Forelimb muscle (tissue), 1 donor: ENCODE measurements around the gene LRPPRC. TPM values are rescaled to one million over a fixed set of nuclear protein-coding genes. Genes with fewer than 3 reads are reported as not detected.

Source experiments
- DNase-seq: peaks from one replicate; pipeline ENCODE4 v3.0.0-alpha.2; 2013; ENCODE audit warnings: low read depth
- polyA plus RNA-seq: library from polyadenylated mRNA; unstranded; fragments of 120-200 nt; gene quantifications from one replicate; pipeline ENCODE4 v1.2.1, GENCODE V29; 2013; ENCODE audit not compliant: insufficient read length

Gene LRPPRC
- polyA plus RNA-seq, 1 donor: 83.5 TPM

DNA sequence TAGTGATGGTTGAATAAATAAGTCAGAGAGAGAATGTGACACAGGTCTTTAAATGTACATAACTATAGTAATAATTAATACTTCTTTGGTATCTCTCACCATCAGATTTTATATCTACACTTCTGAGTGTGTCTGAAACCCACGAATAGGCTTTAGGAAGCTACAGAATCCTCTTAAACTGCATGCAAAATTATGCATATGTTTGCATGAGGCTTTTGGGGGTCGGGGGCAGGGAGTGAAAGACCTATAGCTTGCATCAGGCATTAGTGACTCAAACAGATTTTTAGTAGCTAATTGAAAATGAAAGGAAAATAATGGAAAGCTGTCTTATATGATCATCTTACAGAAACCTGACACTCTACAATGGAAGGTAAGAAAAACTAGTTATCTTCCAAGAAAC, 14.9 kb downstream of the LRPPRC start:
- no peak for DNase-seq

- DNase-seq: no peak
These were observed 18.0 kb downstream of the LRPPRC start for GRCh38 chr2:43977677-43978375.

DNA sequence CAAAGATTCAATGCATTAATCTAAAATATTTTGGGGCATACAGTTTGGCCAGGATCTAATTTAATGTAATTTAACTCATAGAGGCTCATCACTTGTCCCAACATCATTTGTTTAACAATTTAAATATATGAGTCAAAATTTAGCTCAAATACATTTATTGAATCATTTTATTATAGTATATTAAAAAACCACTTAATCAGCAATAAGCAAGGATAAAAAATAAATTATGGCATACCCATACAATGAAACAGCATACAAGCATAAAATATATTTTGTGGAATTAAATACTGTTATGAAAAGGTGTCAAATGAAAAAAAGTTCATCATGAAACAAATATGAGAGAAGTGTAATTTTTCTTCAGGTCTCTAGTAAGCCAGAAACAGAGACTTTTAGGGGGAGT, 34.9 kb downstream of the LRPPRC start:
- no peak for DNase-seq

DNA sequence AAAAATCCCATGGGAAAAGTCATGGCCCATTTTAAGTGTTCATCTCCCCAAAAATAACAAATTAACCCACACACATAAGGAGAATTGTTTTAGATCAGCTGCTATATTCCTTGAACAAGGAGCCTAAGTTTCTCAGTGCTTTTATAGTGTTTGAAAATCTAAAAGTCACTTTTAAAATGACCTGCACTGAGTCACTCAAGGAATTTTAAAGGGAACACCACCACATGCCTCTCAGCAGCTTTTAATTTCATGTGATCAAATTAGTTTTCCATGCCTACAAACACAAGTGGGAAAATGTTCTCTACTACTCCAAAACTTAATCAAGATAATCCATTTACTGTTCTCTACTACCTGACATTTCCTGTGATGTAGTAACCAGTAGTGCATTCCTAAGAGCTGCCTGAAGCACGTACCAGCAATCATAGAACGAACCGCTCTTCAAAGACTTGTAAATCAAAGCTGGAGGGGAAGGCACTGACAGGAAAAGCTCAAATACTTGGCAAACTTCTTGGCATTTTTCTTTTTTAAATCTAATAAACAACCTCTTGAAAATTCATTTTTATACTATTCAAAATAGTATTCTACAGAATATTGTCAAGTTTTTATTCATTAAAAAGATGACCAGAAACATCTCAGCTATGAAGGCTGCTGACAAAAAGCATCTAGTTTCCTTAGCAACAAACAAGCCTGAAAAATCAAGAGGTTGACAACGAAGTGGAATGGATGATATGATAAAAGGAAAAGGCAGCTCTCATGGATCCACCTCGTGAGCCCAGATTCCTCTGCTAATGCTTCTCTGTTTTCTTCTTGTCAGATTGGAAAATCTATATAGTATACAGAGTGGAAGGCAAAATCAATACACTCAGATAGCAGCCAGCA, 37.2 kb downstream of the LRPPRC start:
- DNase-seq: no peak

DNA sequence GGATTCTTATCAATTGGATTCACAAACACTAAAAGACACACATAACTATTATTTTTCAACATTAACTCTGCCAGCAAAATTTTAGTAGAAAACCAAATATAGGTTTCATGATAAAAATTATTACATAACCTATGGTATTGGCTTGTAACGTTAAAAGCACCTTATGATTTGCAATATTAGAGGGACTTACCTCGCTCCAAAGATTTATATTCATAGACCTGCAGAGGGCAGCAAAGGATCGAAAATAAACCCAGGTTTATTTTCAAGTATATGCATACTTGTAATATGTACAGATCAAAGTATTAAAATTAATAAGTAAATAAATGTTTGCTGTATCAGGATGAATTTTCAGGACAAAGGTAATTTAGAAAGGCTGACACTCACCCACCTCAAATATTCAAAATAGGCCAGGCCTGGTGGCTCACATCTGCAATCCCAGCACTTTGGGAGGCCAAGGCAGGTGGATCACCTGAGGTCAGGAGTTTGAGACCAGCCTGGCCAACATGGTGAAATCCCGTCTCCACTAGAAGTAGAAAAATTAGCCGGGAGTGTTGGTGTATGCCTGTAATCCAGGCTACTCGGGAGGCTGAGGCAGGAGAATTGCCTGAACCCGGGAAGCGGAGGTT, 45.3 kb downstream of the LRPPRC start:
- peak; percentile 5 for DNase-seq

- no peak for DNase-seq
These were observed 47.4 kb downstream of the LRPPRC start for GRCh38 chr2:43948370-43948769.

- DNase-seq: no peak
These were observed 49.1 kb downstream of the LRPPRC start for GRCh38 chr2:43946685-43947084.

- no peak for DNase-seq
These were observed 50.4 kb downstream of the LRPPRC start for GRCh38 chr2:43945439-43945838.

DNA sequence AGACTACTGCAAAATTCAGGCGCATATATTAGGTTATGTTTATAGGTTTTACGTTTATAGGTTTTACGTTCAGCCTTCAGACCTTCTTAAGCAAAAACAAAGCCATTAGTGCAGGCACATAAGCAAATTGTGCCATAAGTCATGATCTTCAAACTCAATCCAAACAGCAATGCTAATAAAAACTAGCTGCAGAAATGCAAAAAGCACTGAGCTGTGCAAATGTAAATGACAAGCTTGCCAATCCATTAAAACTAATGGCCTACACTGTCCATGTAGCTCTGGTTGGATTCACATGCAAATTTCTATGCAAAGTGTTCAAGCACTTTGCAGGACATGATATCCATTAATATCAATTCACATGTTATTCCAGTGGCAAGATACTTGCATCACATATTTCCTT, 50.9 kb downstream of the LRPPRC start:
- DNase-seq: no peak

DNA sequence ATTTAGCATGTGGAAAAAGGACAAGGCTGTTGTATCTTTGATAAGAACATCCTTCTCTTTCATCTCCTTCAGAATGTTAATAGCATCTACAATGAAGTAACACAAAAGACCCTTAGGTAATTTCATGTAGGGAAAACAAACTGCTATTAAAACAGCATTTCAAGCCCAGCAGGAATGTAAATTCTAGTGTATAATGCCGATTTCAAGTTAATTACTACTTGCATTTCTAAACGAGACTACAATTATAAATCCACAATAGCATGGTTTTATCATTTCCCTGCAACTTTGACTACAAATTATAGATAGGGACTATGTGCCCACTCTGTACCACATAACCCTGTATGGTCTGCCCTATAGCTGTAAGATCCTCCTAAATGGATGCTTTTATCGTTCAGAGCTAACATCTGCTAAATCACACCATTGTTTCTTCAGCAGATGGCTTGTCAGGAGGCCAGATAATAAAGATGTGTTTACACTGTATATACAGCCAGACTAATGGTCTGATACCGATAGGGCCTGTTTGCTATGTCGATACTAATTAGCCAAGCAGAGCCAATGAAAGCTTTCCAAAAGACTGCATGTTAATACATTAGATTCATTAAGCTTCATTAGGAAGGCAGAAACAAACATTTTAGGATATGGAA, 51.9 kb downstream of the LRPPRC start:
- no peak for DNase-seq

DNA sequence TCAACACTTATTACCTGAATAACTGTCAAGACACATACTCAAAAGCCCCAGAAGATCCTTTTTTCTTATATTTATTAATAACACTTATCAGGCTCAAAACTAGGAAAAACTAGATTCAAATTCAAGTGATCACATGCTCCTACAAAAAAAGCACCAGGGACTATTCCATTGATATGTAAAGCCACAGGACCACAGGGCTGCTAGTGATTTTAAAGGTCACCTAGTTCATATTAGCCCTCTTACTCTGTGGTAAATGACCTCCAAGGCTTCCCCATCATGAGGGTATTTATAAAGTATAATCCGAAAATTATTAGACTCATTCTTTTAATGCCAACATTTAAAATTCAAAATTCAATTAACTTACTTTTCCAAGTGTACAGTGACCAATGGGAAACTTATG, 52.5 kb downstream of the LRPPRC start:
- no peak for DNase-seq

DNA sequence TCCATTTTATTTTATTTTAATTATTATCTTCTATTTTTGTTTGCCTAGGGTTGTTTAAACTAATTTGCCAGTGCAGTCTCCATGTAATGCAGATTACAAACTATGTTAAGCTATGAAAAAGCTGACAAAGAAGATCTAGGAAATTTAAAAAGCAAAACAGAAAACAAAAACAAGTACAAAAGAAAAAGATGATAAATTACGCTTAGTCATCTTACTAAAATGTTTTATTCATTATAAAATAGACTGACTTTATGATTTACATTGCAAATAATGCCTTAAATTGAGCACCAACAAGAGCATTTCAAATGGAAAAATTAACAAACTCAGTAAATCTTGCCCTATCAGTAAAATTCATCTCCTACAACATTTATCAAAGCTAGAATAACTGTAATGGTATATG, 52.9 kb downstream of the LRPPRC start:
- DNase-seq: no peak

DNA sequence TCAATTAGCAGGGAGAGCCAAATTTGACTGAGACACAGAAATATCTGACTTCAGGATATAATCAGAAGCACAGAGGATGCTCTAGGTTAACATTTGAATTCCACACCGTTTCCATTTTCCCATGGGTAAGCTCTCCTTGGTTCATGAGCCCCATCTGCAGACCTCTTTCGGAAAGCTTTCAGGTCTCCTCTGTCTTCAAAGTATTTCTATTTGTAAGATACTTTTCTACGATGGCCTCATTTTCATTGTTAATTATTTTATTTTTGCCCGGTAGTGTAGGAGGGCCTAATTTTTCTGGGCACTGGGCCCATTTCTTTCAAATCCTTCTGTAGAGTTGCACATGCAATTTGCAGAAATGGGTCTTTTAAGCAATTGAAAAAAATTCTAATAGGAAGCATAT, 53.8 kb downstream of the LRPPRC start:
- no peak for DNase-seq

DNA sequence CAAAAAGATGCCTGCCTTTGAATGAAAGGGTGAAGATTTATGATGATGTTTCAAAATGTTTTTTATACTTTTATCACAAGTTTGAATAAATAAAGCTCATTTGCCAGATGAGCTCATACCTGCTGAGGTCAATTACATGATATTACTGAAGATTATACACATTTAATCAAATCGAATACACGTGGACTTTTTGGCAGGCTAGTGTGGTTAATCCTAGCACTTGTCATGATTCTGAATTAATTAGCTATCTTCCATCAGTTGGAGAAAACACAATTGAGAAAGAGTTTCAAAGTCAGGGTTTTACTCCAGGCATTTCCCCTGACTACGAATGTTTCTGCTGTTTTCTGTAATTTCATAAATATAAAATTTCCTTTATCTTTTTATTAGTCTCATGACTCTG, 54.4 kb downstream of the LRPPRC start:
- no peak for DNase-seq

GRCh38 chr2:43939695-43940256, 56.0 kb downstream of the LRPPRC start:
- no peak for DNase-seq

GRCh38 chr2:43937269-43937820, 58.4 kb downstream of the LRPPRC start:
- DNase-seq: no peak

GRCh38 chr2:43934567-43934966, 61.2 kb downstream of the LRPPRC start:
- no peak for DNase-seq

DNA sequence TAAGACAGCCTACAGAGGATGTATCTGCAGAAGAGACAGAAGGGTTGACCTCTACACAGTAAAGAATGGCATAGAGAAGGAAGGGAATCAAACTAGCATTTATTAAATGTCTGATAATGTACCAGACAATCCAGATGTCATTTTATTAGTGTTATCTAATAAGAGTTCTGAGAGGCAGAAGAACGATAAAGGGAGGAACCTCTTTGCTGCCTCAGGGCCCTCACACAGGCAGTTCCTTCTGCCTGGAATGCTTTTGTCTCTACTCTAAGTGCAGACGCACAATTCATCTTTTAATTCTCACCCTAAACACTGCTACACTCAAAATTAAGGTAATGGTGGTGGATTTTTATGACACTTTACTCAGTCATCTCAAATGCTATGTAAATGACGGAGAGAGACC, 64.5 kb downstream of the LRPPRC start:
- DNase-seq: no peak

DNA sequence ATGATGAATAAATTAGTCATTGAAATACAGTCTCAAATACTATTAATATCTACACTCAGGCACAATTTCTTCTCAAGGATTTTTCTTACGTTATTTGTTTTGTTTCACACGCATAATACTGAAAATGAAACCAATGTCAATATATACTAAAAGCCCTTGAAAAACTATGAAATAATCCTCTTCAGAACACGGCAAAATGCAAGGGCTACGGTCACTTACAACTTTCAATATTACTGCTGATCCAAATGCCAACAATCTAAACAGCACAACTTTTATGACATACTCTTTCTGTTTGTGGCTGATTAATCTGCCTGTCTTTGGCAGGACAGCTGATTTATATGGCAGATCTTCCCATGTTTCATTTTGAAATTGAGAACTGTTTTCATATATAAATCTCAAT, 68.3 kb downstream of the LRPPRC start:
- DNase-seq: no peak

- DNase-seq: no peak
These were observed 70.4 kb downstream of the LRPPRC start for GRCh38 chr2:43925431-43925830.

DNA sequence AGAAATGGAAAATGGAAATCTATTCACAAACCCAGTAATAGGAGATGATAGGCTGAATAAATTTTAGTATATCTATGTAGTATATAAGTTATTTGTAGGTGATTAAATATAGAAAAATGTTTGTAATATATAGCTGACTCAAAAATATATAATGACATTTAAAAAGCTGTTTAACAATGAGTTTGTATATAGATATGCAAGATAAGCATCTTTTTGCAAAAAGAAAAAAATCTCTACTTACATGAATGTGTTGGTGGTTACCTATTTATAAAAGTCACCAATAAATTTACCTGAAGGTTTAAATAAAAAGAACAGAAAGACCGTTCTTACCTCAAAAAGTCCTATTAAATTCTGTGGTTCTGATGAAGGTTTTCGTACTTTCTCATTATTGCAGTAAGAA, 71.3 kb downstream of the LRPPRC start:
- DNase-seq: no peak
